HG03521 (cell line): ENCODE results near the gene APEX2.
"Not testable (repeated sequence)": the region's sequence is repeated elsewhere in the genome, so short reads cannot be mapped to it uniquely, and the experiment has no call there.

ENCODE experiments used
- ATAC-seq: cut with Tn5 transposase; IDR thresholded peaks from one replicate; pipeline ENCODE4 v1.9.1; 2021; ENCODE audit warnings: mild to moderate bottlenecking, moderate library complexity; ENCODE audit not compliant: unreplicated experiment

The APEX2 gene

DNA sequence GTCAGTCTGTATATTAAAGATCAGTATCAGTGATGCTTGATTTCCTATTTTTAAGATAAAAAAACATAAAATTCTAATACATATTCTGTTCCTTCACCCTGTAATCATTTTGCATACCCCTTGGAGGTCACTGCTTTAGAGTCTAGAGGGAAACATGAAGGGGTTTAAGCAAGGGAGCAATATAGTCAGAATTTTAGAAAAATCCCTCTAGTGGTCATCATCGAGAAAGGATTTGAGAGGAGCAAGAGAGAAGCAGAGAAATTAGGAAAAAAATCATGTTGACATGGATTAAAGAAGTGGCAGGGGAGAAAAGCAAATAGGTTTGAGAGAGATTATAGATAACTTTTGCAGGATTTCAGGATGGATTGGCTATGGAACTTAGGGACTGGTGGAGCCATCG is 11.1 kb downstream of the APEX2 start:
- no peak for ATAC-seq

GRCh38 chrX:55014897-55015299 is 14.7 kb downstream of the APEX2 start:
- no peak for ATAC-seq

DNA sequence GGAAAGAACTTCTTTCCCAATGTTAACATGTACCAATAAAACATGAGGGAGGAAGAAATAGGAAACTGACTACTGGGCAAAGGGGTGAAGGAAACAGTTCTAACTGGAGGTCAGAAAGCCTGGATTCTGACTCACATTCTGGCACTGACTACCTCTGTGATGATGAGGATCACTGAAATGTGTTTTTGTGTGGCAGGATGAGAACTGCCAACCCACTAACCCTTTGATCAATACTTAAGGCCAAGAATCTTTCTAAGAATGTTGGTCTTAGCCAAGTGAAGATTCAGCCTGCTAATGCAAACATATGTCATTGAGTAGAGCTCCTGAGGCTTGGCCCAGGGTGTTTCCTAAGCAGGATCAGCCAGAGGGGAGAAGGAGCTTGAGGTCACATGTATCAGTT is 26.0 kb downstream of the APEX2 start:
- no peak for ATAC-seq

DNA sequence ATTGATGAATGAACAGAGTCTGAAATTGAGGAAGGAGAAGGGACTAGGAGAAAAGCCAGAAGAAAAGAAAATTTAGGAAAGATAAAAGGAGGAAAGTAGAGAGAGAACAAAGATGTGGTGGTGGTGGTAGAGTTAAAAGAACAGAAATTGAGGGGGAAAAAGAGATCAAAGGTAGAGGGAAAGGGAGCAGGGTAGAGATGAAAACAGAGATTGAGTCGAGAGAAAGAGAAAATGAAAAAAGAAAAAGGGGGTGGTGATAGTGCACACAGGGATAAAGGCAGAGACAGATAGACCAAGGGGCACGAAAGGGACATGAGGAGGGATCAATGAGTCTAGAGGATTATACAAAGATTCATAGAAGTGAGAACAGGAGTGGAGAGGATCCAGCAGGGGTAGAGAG is 26.7 kb downstream of the APEX2 start:
- ATAC-seq, result no peak

GRCh38 chrX:55028040-55028439 is 27.9 kb downstream of the APEX2 start:
- ATAC-seq, result no peak

DNA sequence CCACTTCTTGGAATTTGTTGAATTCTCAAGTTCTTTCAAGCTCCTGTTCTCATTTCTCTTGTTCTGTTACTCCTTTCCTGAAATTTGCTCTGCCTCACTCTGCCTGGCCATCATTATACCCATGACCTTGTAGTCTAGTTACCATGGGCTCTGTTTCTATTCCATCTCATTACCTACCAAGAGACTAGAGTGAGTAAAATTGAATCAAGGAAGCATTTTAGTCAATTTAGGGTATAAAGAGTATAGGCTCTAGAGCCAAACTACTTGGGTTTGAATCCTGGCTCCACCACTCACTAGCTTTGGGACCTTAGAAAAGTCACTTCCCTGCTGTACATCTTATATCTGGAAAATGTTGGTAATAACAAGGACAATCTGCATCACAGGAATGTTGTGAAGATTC is 28.4 kb downstream of the APEX2 start:
- no peak for ATAC-seq

- ATAC-seq, result no peak
Observed at GRCh38 chrX:55029291-55029690, 29.1 kb downstream of the APEX2 start.

DNA sequence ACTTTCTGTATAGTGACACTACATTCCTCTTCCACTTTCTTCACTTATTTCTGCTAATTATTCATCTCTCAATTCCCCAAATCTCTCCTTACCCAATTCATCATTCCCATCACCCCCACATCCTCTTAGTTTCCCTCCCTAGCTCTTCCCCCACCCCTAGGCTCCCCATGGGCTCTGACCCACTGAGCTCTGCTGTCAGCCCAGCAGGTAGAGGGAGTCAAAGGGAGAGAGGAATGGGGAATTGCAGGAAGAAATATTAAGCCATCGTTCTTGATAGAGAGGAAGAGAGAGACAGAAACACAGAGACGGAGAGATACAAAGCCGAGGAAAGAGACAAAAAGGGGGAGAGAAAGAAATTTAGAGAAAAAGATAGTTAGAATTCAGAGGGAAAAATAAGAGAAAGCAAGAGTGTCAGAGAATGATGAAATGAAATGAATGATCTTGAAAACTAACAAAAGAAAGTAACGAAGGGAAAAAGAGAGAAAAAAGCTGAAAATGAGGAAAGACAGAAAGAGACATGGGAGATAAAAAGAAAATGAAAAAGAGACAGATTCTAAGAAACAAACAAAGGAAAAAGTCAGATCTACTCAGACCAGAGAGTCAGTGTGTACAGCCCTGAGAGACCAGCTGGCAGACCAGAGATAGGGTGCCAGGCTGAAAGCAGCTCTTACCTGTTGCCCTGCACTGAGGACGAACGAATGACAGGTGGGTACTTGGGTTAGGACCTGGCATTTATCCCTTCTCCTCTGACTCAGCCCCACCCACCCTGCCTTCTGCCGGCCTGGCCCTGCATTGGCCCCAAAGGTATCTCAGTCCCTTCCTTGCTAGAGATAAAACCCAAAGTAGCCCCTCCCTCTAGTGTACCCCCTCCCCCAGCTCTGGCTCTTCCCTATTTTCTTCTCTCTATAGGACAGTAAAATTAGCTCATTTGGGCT is 30.4 kb downstream of the APEX2 start, which contains the start of gene ALAS2:
Gene ALAS2 (minus strand): TSS at position 707 of the 935 bp plus-strand sequence. CDS start 4,977 bp downstream, outside the sequence.
- no peak for ATAC-seq

DNA sequence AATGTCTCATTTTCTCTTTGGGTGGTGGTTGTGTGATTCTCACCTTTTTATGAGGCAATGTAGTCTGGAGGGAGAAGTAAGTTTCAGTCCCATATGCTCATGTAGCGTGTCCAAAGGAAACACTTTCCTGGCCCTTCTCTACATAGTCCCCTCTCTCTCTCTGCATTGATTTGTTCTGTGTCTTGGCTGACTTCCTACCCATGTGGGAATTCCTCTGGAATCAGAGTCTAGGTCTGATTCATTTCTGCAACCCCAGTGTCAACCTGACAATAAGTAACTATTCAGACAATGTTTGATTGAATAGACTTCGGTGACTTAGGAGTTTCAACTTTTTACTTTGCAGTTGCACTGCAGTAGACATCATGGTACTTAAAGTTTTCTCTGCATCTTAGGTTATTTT is 33.3 kb downstream of the APEX2 start:
- no peak for ATAC-seq

DNA sequence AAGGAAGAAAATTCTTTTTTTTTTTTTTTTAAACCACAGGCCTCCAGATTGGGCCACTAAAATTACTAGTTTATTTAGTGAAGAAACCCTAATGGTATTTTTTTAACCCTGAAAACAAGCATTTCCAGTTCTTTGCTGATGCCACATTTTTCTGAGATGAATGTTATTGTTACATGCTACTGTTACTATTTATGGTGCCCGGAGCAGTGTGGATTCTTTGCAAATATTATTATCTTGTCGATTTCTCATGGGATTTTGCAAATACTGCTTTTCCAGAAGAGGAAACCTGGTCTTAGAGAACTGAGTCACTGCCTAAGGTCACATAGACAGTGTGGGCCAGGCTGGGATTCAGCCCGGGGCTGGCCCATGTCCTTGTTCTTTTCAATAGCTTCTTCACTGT is 39.3 kb downstream of the APEX2 start:
- ATAC-seq, result no peak

GRCh38 chrX:55041514-55041913 is 41.4 kb downstream of the APEX2 start:
- ATAC-seq, result no peak

DNA sequence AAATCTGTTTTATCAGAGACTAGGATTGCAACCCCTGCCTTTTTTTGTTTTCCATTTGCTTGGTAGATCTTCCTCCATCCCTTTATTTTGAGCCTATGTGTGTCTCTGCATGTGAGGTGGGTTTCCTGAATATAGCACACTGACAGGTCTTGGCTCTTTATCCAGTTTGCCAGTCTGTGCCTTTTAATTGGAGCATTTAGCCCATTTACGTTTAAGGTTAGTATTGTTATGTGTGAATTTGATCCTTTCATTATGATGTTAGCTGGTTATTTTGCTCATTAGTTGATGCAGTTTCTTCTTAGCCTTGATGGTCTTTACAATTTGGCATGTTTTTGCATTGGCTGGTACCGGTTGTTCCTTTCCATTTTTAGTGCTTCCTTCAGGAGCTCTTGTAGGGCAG is 50.4 kb downstream of the APEX2 start:
- not testable (repeated sequence) for ATAC-seq

GRCh38 chrX:55056820-55057674 is 56.9 kb downstream of the APEX2 start:
- no peak for ATAC-seq

DNA sequence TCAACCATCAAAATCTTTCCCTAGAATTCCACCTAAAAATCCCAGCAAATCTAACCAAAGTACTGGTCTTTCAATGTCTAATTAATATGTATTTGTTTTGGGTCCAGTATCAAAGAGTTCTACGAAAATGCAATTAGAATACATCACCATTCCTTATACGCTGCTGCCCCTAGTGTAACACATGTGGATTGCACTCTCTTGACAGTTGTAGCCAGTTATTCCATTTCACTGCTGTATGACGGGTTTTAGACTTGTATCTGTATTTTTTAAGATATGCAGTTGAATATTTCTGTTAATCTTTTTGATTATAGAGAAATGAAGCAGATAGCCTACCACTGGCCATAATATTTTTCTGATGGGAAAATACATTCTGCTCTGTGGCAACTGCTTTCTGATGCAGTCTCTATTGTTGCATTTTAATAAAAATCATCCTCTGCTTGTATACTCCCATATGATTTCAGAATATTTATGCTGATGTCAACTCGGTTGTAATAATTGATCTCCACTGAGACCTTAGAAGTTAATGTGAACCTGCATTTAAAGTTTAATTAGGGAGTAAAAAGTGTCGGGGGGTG is 57.6 kb downstream of the APEX2 start:
- ATAC-seq, result no peak
